ENCODE results near the gene MYPOP. TPM values are rescaled to one million over a fixed set of nuclear protein-coding genes. Genes with fewer than 3 reads are reported as not detected.

Gene MYPOP
- total and polyA plus RNA-seq, 9 of the 15 experiments (the other 6 are each of a cell fraction or from before 2014, with no cell fraction given) = 0.32 to 7.6 (median 1.6) TPM

GRCh38 chr19:45886427-45887199, 15.8 kb downstream of the MYPOP start (continued):
- TF ChIP-seq ZNF175 (CRISPR knock-in tag; IDR thresholded peaks at IDR 0.05; ENCODE audit: low read depth) (no peak), SIRT6 (IDR thresholded peaks at IDR 0.05; ENCODE audit: low read depth, low read length) (no peak), PCBP2 (IDR thresholded peaks at IDR 0.05; ENCODE audit: low read depth, low read length, poor library complexity, severe bottlenecking) (no peak), ZC3H4 (CRISPR knock-in tag; IDR thresholded peaks at IDR 0.05; ENCODE audit: borderline replicate concordance) (no peak), EWSR1 (IDR thresholded peaks at IDR 0.05; ENCODE audit: borderline replicate concordance, low read depth, partially characterized antibody) (no peak), GTF2E2 (tag; IDR thresholded peaks at IDR 0.05) (no peak), SNAPC5 (CRISPR knock-in tag; IDR thresholded peaks at IDR 0.05) (no peak), DACH1 (IDR thresholded peaks at IDR 0.05; ENCODE audit: partially characterized antibody) (no peak), CBFA2T2 (conservative IDR thresholded peaks at IDR 0.05) (no peak), COPS2 (conservative IDR thresholded peaks at IDR 0.05) (no peak), ZNF165 (CRISPR knock-in tag; IDR thresholded peaks at IDR 0.05; ENCODE audit: borderline replicate concordance) (no peak), CSDE1 (IDR thresholded peaks at IDR 0.05) (no peak), GABPA (tag; conservative IDR thresholded peaks at IDR 0.05; ENCODE audit: low read depth) (peak; percentile 94), TRIM28 (IDR thresholded peaks at IDR 0.05) (no peak), SRSF1 (IDR thresholded peaks at IDR 0.05; ENCODE audit: low read depth, low read length) (no peak), ETV5 (CRISPR knock-in tag; IDR thresholded peaks at IDR 0.05; ENCODE audit: low read depth) (no peak), CC2D1A (IDR thresholded peaks at IDR 0.05) (no peak), CAMTA2 (CRISPR knock-in tag; conservative IDR thresholded peaks at IDR 0.05) (no peak), ELF4 (CRISPR knock-in tag; IDR thresholded peaks at IDR 0.05) (no peak), ZNF592 (IDR thresholded peaks at IDR 0.05) (peak; percentile 73), ZNF717 (CRISPR knock-in tag; IDR thresholded peaks at IDR 0.05) (no peak), ZNF408 (CRISPR knock-in tag; IDR thresholded peaks at IDR 0.05; ENCODE audit: low read depth) (no peak), SP1 (CRISPR knock-in tag; IDR thresholded peaks at IDR 0.05) (peak; percentile 18; the same call in 1 of the 2 replicates), HOXB6 (CRISPR knock-in tag; IDR thresholded peaks at IDR 0.05; ENCODE audit: borderline replicate concordance) (0 out of 2 replicates have a peak, but pooled peaks have one; percentile 43), ZNF311 (CRISPR knock-in tag; IDR thresholded peaks at IDR 0.05) (no peak)
- TF ChIP-seq, protein P1, sequence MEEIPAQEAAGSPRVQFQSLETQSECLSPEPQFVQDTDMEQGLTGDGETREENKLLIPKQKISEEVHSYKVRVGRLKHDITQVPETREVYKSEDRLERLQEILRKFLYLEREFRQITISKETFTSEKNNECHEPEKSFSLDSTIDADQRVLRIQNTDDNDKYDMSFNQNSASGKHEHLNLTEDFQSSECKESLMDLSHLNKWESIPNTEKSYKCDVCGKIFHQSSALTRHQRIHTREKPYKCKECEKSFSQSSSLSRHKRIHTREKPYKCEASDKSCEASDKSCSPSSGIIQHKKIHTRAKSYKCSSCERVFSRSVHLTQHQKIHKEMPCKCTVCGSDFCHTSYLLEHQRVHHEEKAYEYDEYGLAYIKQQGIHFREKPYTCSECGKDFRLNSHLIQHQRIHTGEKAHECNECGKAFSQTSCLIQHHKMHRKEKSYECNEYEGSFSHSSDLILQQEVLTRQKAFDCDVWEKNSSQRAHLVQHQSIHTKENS (CRISPR knock-in tag; IDR thresholded peaks at IDR 0.05) = no peak
